ENCODE measurements around the gene GART.

The GART gene

DNA sequence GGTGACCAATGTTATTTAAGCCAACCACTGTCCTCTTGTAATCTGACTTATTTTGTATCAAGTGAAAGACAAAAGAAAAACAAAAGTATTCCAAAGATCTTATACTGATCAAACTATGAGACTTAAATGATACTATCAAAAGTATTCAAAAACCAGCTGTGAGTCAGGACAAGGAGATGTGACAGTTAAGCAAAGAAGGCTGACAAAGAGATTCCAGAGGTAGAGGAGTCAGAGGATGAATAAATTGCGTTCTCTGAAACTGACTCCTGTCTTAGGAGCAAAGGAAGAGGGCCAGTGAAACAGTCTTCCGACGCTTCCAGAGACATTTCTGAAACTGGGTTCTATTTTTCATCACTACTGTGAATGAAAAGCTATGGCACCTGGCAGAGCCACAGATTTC lies 83.1 kb downstream of the GART start:
- no peak for DNase-seq

DNA sequence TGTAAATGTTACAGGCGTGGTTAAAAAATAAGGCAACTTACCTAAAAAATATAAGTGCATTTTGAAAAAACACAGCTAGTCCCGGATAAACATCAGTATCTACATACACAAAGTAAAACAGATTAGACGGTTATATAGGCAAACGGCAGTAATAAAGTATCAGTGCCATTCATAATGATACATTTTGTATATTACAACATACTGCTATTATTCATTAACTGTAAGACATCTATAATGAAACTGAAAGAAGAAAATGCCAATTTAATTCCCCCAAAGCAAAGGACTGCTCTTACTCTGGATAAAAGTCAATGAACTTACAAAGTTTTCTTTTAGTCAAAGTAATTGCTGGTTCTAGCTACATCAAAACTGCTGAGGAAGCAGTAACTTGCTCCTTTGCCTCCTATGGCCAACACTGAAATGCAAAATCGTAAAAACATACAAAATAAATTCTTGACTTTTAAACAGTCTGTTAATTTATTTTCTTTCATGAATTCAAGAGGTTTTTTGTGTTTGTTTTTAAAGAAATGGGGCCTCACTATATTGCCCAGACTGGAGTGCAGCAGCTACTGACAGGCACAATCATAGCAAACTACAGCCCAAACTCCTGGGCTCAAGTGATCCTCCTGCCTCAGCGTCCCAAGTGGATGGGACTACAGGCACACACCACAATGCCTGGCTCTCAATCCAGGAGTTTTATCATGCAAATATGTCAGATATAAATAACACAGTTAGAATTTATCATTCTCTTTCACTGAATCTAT lies 86.1 kb downstream of the GART start:
- no peak for DNase-seq
